Activated naive CD8-positive, alpha-beta T cell treated with anti-CD3 and anti-CD28 coated beads, Interleukin-2, amount 50 U/mL, for 16 hours (primary cell): ENCODE measurements around the gene HIBADH.
"Not testable (repeated sequence)": the region's sequence is repeated elsewhere in the genome, so short reads cannot be mapped to it uniquely, and the experiment has no call there.

Experiments used
- DNase-seq: peaks from one replicate; pipeline ENCODE4 v3.0.0-alpha.2; 2020; ENCODE audit warnings: low read depth, low spot score

The HIBADH gene

GRCh38 chr7:27547401-27547800 is 115.3 kb downstream of the HIBADH start:
- DNase-seq, result no peak

- no peak for DNase-seq
These were observed 116.1 kb downstream of the HIBADH start for GRCh38 chr7:27546610-27547009.

DNA sequence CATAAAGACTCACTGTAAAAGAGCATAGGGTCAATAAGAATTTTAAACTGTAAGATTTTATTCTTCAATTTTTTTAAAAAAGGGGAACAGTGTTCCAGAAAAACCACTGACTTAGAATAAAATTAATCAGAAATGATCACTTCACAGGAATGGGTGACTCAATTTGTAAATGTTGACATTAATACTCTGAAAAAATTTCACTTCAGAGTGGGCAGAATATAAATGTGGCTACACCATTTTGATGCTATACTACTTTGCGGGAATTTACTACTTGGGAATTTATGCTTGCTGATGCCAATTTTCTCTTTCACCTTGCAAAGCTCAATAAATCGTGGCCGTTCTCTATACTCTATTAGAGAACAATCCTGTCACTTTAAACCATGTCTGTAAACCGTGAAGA is 126.9 kb downstream of the HIBADH start:
- DNase-seq, result no peak

- DNase-seq, result no peak
These were observed 129.0 kb downstream of the HIBADH start for GRCh38 chr7:27533652-27534081.

- no peak for DNase-seq
These were observed 130.4 kb downstream of the HIBADH start for GRCh38 chr7:27532314-27532713.

DNA sequence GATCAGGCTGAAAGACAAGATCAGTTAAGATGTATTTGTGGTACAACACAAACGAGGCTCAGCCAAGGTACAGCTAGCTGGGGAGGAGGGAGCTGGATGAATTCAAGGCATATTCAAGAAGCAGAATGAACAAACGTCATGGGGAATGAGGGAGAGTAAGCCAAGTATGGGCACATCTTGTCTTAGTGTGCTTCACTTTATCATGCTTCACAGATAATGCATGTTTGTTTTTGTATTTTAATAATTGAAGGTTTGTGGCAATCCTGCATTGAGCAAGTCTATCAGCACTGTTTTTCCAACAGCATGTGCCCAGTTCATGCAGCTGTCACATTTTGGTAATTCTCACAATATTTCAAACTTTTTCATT is 135.4 kb downstream of the HIBADH start:
- no peak for DNase-seq

DNA sequence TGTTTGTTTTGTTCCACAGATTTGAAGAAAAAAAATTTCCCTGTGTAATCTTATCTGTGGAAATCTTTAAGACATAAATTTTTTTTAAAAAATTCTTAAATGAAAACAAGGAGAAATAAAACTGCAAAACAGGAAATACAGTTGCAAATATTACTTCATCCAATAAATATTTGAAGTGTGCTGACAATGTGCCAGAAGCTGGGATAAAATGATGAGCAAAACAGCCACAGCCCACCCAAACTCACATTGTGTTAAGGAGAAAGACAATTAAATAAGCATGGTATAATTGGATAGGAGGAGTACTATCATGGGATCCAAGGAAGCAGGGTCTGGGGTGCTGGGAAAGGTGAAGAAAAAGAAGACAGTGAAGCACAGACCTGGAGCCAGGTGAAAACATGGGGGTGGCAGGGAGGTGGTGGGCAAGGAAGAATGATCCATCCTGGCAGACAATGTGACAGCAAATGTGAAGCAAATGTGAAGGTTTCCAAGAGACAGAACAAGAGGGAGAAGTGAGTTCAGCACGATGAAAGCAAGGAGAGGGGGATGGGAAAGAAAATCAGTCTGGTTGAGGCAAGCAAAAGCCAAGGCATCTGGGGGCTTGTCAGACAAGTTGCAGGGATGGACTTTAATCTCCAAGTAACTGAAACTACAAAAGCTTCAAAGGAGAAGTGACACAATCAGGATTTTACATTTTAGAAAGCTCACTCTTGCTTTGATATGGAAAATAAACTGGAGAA is 135.9 kb downstream of the HIBADH start:
- DNase-seq, result no peak

DNA sequence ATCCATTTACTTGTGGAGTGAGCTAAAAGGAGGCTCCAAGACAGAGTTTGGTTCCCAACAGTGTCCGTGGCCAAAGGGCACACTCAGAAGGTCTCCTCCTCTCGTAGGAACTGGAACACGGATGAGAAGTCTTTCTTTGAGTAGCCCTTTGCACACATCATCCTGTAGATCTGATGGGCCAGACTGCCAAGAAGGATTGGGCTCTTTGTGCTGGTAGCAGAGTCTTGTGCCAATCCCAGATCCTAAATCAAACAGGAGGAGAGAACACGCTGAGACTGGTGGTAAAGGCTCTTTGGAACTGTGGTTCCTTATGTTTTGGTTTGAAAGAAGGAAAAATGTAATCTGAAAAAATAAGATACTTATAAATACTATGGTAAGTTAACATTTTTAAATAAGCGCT is 136.6 kb downstream of the HIBADH start:
- DNase-seq, result no peak

DNA sequence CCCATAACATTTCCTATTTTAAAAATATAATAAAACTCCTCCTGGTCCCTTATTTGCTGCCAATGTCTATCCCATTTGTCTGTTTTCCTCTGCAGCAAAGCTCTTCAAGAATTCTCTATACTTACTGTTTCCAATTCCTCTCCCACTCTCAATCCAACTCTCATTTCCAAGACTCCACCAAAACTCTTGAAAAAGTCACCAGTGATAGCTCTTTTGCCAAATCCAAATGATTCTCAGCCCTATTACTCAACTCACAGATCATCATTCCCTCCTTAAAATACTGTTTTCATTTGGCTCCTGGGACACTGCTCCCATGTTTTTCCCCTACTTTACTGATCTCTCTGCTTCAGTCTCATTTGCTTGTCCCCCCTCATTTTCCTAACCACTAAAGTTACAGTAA is 139.4 kb downstream of the HIBADH start:
- DNase-seq, result no peak

- no peak for DNase-seq
These were observed 140.1 kb downstream of the HIBADH start for GRCh38 chr7:27522566-27522965.

DNA sequence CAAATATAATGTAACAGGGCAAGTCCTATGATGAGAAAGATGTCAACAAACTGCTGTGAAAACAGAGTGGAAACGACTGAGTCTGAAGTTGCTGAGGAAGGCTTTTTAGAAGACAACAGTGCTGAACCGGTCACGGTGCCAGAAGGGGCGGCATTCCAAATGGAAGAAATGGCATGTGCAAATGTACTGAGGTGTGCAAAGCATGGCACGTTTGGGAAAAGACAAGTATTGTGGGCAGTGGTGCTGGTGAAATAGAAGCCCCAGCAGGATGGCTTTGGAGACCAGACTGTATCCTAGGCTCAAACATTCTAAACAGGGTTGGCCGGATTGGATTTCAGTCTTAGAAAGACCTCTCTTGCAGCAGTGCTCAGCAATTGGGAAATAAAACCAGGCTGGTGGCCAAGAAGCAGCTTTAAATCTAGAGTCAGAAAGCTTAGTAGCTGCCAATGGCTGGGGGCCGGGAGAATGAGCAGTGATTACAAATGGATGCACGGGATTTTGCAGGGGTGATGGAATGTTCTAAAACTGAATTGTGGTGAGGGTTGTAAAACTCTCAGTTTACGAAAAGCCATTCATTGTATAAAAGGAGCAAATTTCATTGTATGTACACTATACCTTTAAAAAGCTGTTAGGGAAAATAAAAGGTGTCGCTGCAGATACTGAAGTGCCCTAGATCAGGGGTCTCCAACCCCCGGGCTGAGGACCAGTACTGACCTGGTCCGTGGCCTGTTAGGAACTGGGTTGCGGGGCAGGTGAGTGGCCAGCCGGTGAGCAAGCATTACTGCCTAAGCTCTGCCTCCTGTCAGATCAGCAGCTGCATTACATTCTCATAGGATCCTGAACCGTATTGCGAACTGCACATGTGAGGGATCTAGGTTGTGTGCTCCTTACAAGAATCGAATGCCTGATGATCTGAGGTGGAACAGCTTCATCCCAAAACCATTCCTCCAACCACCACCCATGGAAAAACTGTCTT is 141.6 kb downstream of the HIBADH start:
- DNase-seq, result no peak

DNA sequence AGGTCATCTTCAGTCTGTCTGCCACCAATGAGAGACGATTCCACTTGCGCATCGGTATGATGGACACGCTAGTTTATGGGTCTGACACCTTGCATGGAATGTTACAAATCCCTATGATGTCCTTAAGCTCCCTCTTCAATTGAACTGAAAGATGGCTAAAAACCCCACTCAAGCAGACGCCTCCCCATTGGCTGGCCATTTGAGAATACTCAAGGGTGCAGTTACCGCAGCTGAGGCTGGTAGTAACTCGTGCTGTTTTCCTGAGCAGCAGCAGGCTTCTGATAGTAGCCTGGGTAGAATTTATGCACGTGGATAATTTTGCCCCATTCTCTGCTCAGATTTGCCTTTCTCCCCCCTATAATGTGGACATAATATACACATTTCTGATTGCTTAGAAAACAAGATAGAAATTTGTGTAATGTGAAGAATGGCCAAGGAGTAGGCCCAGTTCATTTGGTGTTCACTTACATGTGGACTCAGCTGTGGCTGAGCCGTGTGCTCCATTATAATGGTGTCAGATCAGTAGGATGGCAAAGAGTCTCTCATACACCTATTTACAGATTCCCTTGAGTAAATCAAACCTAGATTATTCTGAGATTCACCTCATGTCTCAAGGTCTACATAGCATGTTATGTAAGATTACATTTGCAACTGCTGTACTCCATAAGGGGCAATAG is 142.8 kb downstream of the HIBADH start:
- no peak for DNase-seq

GRCh38 chr7:27518561-27519350 is 143.9 kb downstream of the HIBADH start:
- no peak for DNase-seq

GRCh38 chr7:27516421-27516820 is 146.3 kb downstream of the HIBADH start:
- DNase-seq, result no peak

DNA sequence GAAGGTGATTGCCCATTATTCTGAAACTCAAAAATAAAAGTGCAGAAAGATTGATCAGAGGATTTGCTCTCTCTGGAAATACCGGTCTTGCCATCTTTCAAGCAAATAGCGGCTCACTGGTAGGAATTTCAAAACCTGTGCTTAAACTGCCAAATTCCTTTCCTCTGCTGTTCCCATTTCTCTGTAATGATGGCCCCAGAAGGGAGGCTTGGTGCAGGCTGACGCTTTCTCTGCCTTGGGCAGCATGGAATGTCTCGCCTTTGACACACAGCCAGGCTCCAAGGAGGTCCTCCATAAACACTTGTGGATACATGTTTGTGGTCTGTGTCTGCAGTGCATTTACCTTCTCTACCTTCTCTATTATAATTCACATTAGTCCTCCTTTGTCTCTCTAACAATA is 146.8 kb downstream of the HIBADH start:
- no peak for DNase-seq

- no peak for DNase-seq
These were observed 147.8 kb downstream of the HIBADH start for GRCh38 chr7:27514861-27515260.

GRCh38 chr7:27513885-27514284 is 148.8 kb downstream of the HIBADH start:
- DNase-seq, result no peak

- DNase-seq, result not testable (repeated sequence)
These were observed 151.3 kb downstream of the HIBADH start for GRCh38 chr7:27511370-27511769.

DNA sequence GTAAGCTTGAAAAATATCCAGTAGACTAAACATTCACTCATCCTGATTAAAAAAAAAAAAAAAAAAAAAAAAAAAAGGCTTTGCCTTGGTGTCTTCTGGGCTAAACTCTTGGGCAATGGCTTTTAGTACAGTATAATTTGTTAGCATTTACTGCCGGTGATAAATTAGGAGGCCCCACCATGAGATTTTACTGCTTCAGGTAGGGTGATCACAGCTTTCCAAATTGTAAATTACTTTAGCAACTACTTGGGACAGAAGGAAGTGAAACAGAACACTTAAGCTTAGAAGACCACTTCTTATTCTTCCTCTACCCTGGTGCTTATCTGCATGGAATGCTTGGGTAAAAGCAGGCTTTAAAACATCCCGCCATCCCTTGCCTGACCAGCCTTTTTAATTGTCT is 152.1 kb downstream of the HIBADH start:
- no peak for DNase-seq

GRCh38 chr7:27501879-27502278 is 160.8 kb downstream of the HIBADH start:
- DNase-seq, result not testable (repeated sequence)

DNA sequence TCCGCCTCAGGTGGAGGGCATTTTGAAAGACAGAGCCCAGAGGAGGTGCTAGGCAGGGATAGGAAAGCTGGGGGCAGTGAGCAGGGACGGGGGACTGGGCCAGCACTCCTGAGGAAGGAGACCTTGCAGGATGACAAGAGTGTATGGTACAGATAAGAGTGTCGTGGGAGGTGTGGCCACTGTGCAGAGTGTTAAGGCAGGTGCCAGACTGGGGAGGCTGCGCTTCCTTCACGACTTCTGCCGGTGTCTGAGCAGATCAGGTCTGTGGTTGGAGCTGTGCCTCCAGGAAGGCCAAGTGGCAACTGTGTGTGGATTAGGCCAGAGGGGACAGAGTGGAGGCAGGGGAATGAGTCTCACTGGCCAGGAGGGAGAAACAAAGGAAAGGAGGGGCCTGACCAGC is 161.7 kb downstream of the HIBADH start:
- no peak for DNase-seq
